Activated T-helper 1 cell treated with Interleukin-2 at 50 U/mL for 16 hours (primary cell): Measurements from ENCODE around the gene ZCCHC3.
"Not testable (repeated sequence)": the region's sequence is repeated elsewhere in the genome, so short reads cannot be mapped to it uniquely, and the experiment has no call there.

Experiments
- DNase-seq: peaks from one replicate; pipeline ENCODE4 v3.0.0-alpha.2; 2020; ENCODE audit warnings: low read depth

ZCCHC3 gene, protein sequence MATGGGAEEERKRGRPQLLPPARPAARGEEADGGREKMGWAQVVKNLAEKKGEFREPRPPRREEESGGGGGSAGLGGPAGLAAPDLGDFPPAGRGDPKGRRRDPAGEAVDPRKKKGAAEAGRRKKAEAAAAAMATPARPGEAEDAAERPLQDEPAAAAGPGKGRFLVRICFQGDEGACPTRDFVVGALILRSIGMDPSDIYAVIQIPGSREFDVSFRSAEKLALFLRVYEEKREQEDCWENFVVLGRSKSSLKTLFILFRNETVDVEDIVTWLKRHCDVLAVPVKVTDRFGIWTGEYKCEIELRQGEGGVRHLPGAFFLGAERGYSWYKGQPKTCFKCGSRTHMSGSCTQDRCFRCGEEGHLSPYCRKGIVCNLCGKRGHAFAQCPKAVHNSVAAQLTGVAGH

DNA sequence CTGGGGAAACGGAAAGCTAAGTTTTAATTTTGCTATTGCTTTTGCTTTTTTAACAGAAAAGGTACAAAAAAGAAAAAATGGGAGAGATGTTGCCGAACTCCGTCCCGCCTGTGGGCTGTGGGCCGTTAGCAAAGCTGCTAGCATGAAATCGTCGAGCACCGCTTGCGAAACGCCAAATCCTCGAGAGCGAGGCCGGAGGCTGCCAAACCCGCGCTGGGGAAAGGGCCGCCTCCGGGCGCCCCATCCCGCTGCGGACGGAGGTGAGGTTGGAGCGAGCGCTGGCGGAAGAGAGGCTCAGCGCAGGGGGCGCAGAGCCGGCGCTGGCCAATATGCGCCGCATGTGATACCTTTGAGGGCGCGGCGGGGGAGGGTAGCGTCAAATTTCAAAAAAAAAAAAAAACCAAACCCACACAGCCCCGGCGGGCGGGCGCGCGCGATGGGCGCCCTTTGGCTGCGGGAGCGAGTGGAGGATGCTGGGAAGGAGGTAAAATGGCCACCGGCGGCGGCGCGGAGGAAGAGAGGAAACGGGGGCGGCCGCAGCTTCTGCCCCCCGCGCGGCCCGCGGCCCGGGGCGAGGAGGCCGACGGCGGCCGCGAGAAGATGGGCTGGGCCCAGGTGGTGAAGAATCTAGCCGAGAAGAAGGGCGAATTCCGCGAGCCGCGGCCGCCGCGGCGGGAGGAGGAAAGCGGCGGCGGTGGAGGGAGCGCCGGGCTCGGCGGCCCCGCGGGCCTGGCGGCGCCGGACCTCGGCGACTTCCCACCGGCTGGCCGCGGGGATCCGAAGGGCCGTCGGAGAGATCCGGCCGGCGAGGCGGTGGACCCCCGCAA lies at the start of gene ZCCHC3:
Gene ZCCHC3 (plus strand): TSS at position 473 of the 827 bp plus-strand sequence. CDS start 17 bp downstream, at position 490.
- peak; percentile 74 for DNase-seq

DNA sequence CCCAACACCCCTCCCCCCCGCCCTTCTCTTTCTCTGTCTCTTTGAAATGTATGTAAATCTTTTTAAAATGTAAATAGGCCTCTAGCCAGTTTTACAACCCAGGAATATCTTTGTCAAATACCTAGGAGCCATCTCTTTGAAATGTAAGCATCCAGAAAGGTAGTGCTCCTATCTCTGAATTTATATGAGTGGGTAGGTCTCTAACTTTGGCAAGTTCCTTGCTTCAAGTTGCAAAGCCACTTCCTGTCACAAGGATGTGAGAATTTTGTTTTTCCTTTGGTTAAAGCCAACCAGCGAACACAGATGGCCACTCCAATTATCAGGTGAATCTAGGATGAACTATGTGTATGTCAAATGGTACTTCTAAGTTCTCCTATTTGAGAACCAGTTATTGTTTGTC lies 46.0 kb upstream of the ZCCHC3 start:
- no peak for DNase-seq

DNA sequence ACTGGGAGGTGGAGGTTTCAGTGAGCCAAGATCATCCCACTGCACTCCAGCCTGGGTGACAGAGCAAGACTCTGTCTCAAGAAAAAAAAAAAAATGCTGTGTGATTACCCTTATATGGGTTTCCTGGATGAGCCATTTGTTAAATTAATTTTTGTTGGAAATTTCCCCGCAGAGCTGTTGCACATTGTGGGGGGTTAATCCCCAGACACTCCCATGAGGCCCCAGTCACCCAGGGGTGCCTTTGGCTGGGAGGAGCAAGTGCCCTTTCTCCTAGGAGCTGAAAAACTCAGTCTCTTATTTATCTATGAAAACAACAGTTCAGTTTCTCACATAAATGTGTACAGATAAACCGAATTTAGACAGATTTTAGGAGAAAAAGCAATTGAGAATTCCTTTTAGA lies 44.6 kb upstream of the ZCCHC3 start:
- DNase-seq = no peak

DNA sequence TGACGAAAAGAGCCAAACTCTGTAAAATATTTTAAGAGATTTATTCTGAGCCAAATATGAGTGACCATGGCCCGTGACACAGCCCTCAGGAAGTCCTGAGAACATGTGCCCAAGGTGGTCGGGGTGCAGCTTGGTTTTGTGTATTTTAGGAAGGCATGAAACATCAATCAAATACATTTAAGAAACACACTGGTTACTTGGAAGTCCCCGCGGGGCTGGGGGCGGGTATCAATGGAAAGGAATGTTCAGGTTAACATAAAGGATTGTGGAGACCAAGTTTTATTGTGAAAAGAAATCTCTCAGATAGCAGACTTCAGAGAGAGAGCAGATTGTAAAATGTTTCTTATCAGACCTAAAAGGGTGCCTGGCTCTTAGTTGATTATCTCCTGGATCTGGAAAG lies 43.9 kb upstream of the ZCCHC3 start:
- not testable (repeated sequence) for DNase-seq

DNA sequence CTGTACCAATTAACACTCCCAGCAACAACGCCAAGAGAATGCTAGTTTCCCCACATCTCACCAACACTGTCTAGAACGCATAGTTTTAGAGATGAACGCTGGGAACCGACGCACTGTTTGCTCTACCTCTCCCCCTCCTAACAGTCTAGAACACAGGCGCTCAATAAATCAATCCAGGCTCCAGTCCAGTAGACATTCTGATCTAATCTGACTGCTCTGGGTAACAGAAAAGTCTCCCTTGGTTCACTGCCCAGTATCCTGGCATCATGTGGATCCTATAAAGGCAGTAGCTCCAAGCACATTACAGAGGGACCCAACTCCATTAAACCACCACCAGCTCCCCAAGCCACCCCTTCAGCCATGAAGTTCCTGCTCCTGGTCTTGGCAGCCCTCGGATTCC lies 40.0 kb upstream of the ZCCHC3 start, which contains the start of gene DEFB132:
Gene DEFB132 (plus strand): TSS at position 306 of the 400 bp plus-strand sequence. CDS start 55 bp downstream, at position 361.
- DNase-seq = no peak

DNA sequence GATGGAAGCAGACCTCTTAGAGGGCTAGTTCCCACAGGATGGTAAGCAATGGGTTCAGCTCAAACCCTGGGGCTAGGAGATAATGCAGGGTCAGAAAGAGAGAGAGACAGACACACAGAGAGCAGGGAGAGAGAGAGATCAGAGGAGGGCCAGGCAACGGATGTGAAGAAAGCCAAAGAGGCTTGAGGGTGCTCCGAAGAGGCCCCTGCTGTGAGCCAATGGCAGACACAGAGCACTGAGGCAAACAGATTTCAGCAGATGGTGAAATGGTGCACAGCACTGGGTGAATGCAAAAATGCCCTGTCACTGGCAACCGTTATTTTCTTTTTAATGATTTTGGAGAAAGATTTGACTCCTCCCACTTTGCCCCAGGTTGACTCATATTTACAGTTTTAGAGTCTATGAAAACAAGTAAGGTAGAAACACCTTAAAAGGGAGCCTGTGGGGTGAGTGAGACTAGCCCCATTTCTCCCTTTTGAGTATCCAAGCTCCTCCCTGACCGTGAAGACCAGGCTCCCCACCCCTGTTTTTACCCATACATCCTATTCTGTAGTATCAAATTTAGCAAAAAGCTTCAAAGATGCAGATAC lies 39.0 kb upstream of the ZCCHC3 start:
- no peak for DNase-seq

DNA sequence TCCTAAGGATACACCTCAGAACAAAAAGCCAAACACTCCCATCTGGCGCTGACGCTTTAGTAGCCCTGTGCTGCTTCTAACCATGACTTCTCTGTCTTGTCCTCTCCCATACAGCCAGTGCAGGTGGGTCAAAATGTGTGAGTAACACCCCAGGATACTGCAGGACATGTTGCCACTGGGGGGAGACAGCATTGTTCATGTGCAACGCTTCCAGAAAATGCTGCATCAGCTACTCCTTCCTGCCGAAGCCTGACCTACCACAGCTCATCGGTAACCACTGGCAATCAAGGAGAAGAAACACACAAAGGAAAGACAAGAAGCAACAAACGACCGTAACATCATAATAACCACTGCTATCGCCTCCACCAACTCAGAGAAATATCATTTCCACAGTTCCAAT lies 38.4 kb upstream of the ZCCHC3 start:
- no peak for DNase-seq

DNA sequence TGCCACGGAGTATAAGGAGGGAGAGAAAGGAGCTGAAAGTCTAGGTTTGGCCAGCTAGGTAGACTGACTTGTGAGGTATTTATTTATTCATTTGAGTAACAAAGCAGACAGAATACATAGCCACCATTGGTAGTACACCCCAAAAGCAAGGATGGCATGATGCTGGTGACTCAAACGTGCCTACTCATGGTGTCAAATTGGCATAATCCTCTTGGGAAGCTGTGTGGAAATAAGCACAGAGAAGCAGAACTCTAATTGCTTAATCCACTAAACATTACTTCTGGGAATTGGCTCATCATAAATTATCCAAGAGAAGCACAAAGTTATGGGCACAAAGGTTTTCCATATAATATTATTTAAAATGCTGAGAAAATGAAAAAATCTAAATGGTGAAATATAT lies 37.4 kb upstream of the ZCCHC3 start:
- DNase-seq = no peak

DNA sequence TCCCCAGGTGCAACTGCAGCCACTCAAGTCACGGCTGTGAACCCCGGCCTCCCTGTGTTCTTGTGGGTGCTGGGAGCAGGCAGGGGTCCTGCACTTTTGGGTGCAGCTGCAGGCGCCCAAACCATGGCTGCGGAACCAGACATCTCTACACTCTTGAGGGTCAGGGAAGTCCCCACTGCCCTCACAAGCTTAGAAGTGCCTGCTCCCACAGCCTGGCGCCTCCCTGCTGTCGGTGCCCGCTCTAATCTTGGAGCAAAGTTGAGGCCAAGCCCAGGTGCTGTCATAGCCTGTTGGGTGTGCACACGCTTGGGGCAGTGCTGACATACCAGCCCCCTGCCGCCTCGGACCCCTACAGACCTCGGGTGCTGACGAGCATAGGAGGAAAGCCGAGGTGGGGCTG lies 33.7 kb upstream of the ZCCHC3 start:
- no peak for DNase-seq

DNA sequence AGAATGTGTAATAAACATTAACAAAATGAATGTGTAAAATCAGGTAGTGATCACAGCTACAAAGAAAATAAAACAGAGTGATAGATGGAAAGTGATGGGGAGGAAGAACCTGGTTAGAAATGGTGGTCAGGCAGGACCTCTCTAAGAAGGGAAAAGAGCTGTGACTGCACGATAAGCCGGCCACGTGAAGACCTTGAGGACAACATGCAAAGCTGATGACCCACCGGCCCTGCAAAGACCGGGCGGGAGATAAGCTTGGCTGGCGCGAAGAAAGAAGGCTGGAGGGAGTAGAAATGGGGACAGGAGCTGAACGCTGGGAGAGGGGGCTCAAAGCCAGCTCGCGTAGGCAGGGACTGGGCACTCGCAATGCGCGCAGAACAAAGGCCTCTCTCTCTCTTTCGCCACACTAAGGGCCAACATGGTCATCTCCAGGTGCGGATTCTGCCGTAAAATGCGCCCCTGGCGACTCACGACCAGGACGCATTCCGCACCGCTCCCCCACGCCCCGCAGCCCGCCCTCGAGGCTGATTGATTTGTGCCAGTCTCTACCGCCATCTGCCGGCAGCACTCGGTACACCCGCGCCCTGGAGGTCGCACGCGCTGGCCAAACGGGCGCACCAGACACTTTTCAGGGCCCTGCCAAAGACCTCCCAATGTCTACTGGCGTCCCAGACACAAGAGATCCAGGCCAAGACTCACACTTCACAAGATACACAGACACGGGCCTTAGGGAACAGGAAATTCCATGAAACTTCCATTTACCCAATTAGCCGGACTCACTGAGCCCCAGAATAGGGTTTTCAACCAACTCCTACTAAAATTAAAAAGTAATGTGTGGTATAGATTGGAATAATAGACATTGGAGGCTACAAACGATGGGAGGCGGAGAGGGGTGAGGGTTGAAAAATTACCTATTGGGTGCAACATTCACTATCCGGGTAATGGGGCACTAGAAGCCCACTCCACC lies 30.5 kb upstream of the ZCCHC3 start:
- DNase-seq = peak; percentile 75

DNA sequence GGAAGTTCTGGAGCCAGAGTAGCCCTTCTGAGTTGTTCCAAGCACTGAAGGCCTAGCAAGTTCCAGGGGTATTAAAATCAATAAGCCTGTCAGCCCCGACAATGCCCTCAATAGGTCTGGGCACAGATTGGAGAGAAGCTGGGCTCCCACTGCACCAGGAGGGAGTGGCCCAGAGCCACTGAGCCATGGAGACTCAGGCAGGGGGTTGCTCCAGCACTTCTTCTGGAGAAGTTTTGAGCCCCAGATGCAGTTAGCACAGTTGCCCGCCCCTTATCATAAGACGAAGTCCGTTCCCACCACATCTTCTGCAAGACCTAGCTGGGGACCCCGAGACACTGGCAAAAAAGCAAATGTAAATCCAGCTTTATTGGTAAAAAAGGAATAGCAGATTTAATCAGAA lies 26.9 kb upstream of the ZCCHC3 start:
- no peak for DNase-seq

DNA sequence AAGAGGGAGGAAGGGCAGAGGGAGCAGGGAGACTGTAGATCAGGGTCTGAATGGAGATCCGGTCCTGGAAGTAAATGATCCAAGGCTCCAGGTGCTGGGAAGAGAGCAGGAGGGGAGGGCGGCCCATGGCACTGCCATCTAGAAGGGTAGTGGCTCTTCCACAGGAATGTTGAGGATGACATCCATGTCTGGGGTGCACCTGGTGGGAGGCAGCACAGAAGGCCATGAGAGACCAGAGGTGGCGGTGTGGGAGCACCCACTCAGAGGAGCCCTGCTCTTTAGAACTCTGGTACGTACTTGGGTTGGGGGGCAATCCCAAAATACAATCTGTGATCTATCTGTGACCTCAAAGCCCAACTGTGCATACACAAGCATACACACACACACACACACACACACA lies 26.3 kb upstream of the ZCCHC3 start:
- no peak for DNase-seq

DNA sequence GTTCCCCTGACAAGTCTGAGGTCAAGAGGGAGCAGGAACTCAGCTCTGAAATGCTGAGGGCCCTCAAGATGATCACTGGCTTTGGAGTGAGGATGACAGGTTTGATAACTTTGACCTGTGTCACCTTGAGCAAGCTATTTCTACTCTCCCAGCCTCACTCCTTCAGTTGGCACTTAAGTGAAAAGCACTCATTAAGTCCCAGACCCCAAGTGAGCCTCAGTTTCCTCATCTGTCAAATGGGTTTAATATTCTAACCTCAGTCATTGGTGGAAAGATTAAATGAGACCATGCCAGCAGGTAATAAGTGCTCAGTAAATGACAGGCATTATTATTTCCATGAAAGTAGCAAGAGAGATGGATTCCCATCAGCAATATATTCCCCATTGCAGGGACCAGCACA lies 25.8 kb upstream of the ZCCHC3 start:
- no peak for DNase-seq

DNA sequence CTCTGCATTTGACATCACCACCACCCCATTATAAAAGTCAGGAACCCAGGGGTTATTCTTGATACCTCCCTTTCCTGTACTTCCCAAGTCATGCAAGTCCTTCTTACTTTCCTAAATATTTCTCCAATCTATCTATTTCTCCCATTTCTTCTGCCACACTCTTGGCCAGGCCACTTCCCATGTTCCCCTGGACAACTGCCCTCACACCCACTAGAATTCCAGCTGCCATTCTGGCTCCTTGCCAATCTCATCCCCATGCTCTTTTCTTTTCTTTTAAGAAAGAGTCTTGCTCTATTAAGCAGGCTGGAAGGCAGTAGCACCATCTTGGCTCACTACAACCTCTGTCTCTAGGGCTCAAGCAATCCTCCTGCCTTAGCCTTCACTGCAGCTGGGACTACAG lies 24.7 kb upstream of the ZCCHC3 start:
- no peak for DNase-seq

DNA sequence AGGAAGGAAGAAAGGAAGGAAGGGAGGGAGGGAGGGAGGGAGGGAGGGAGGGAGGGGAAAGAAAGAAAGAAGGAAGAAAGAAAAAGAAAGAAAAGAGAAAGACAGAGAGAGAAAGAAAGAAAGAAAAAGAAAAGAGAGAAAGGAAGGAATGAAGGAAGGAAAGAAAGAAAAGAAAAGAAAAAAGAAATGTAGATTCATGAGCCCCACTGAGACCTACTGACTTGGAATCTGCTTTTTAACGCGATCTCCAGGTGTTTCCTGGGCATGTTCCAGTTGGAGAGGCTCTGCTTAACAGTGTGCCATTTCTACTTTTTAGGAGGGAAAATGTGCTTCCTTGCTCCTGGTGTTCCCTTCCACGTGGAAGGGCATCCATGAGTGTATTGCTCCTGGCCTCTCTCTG lies 23.5 kb upstream of the ZCCHC3 start:
- no peak for DNase-seq

DNA sequence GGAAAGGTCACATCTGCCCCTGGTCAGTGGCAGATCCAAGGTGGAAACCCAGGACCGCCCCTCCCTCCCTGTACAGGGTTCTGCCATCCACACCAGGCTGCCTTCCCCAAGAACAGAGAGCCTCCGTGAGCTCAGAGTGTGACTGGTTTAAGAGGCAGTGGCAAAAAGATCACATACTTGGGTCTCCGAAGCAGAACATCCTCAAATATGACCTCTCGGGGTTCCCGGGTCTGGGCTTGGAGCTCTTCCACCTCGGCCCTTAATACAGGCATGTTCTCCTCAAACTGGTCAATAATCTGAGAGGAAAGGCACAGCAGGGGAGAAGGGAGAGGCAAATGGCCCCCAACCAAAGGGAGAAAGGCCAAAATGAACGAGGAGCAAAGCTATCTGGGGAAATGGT lies 21.6 kb upstream of the ZCCHC3 start:
- DNase-seq = no peak

DNA sequence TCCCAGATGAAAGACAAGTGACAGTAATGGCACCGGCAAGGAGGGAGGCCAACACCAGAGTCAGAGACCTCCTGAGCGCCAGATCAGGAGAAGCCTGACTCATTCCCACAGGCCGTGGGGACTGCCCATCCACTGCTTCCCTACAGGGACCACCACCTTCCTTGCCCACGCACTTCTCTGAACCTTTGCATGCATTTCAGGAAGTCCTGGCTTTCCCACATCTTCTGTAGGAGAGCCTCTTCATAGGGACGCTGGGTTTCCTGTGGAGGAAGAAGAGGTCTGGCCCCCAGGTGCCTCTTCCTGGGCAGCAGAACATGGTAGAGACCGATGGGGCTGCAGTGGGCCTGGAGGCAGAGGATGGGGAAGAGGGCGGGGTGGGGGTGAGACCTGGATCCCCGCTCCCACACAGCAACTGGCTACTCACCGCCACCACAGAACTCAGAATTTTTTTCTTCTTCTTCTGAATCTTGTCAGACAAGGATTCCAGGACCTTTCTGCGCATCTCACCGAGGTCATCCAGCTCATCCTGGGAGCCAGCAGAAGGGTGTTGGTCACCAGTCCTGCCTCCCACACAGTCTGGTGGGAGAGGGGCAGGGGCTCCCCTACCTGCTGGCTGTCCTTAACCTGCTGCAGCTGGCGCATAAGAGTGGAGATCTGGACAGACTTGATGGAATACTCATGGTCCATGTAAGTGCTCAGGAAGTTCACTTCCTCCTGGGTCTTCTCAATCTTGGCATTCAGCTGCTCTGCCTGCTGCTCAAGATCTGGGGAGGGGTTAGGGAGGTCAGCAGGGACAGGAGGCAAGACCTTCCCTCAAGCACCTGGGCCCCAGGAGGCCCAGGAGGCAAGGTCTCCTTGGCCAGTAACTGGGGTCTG lies 20.5 kb upstream of the ZCCHC3 start:
- no peak for DNase-seq

DNA sequence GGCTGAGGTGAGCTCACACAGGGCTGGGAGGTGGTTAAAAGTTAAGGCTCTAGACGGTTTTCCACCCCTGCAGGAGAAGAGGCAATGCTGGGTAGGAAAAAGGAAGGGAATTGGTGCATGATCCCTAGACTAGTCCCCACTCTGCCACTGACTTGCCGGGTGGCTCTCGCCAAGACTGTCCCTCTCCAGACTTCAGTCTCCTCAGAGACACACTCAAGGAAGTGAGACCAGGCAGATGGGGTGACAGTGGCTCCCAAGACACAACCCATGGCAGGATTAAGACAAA lies 19.9 kb upstream of the ZCCHC3 start:
- no peak for DNase-seq

DNA sequence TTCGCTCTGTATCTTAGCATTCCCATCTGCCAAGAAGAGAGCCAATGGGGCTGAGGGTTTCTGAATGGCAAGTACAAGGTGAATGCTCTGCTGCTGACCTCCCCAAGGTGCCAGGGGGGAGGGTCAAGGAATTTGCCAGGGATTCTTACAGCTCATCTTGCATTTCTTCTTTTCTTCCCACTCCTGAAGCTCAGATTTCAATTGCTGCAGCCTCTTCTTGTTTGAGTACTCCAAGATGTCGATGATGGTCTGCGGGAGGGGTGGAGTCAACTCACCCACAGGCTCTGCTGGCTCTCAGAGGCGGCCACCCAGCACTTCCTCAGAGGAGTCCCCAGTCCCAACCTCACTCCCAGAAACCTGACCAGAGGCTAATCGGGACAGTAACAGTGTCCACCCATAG lies 19.2 kb upstream of the ZCCHC3 start:
- no peak for DNase-seq

DNA sequence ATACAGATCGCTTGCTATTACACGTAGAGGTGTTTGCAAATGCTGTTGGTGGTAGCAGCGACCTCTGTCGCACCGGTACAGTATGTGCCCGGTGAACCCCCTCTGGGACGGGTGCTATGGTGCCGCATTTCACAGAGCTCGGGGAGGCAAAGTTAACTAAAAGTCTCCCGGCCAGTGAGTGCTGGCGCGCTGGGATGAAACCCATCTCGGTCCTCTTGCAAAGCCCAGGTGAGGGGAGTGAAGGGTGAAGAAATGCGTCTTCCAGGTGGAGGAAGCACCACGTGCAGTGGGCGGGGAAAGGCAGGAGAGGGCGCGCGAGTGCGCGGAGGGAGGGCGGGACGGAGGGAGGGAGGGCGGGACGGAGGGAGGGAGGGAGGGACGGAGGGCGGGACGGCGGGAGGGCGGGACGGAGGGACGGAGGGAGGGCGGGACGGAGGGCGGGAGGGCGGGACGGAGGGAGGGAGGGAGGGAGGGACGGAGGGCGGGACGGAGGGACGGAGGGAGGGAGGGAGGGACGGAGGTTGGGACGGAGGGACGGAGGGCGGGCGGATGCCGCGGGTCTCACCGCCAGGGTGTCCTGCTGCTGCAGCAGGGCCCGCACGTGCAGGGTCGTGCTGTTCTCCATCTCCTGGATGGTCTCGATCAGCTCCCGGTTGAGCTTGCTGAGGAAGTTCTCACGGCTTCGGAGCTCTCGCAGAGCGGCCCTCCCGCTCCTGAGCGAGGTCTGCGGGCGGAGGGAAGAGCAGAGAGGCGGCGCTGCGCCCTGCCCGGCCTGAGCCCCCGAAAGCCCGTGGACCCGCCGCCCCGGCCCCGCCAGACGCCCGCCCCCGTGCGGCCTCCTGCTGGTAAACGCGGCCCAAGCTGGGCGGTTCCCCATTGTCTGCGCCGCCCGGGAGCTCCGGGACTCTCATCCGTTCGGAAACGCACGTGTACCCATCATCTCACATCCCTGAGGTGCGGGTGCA lies 18.5 kb upstream of the ZCCHC3 start:
- DNase-seq = no peak
